Stimulated activated CD8-positive, alpha-beta memory T cell treated with anti-CD3 and anti-CD28 coated beads, Interleukin-7, amount 100 ng/mL, for 4 hours (primary cell): Measurements from ENCODE around the gene NDUFB10.
A peak's percentile ranks its signal among the peaks of the same experiment; 100 is the strongest.
"Not testable (repeated sequence)": the region's sequence is repeated elsewhere in the genome, so short reads cannot be mapped to it uniquely, and the experiment has no call there.

ENCODE experiments used
- DNase-seq, 2 donors: peaks; one replicate each; pipeline ENCODE4 v3.0.0-alpha.2; 2020; ENCODE audit warnings: low read depth in 2 of 2

Gene NDUFB10

GRCh38 chr16:1924095-1924494 lies 35.2 kb upstream of the NDUFB10 start:
- no peak for DNase-seq

- no peak for DNase-seq
Observed at GRCh38 chr16:1926271-1926670, 33.1 kb upstream of the NDUFB10 start.

GRCh38 chr16:1929105-1929504 lies 30.2 kb upstream of the NDUFB10 start:
- no peak for DNase-seq

GRCh38 chr16:1929578-1930337 lies 29.6 kb upstream of the NDUFB10 start:
- peak; percentile 73 to 86 for DNase-seq

GRCh38 chr16:1930338-1930720 lies 29.0 kb upstream of the NDUFB10 start:
- DNase-seq = no peak

- no peak for DNase-seq
Observed at GRCh38 chr16:1932050-1933028, 27.0 kb upstream of the NDUFB10 start.

- no peak for DNase-seq
Observed at GRCh38 chr16:1933097-1933661, 26.2 kb upstream of the NDUFB10 start.

- no peak for DNase-seq
Observed at GRCh38 chr16:1936945-1937479, 22.3 kb upstream of the NDUFB10 start.

- no peak for DNase-seq
Observed at GRCh38 chr16:1938316-1938715, 21.0 kb upstream of the NDUFB10 start.

GRCh38 chr16:1938910-1939309 lies 20.4 kb upstream of the NDUFB10 start:
- no peak for DNase-seq

- not testable (repeated sequence) for DNase-seq
Observed at GRCh38 chr16:1939833-1940232, 19.5 kb upstream of the NDUFB10 start.

GRCh38 chr16:1940273-1941161 lies 18.8 kb upstream of the NDUFB10 start:
- no peak for DNase-seq

- DNase-seq = no peak
Observed at GRCh38 chr16:1941162-1942046, 17.9 kb upstream of the NDUFB10 start.

- no peak for DNase-seq
Observed at GRCh38 chr16:1942047-1942809, 17.1 kb upstream of the NDUFB10 start.

GRCh38 chr16:1942810-1943726 lies 16.3 kb upstream of the NDUFB10 start, which contains the start of gene MSRB1:
MSRB1 (minus strand) TSS chr16:1943199; CDS start chr16:1943156, 43 bp downstream.
- peak; percentile 98 to 99 for DNase-seq

GRCh38 chr16:1944612-1945199 lies 14.6 kb upstream of the NDUFB10 start:
- no peak for DNase-seq

GRCh38 chr16:1945559-1946391 lies 13.6 kb upstream of the NDUFB10 start:
- DNase-seq = no peak
